NCI-H1436 (cell line): ENCODE data around the gene RBMS2.
A peak's percentile ranks its signal among the peaks of the same experiment; 100 is the strongest.

Experiments used
- DNase-seq: peaks from one replicate; lab custom pipeline; 2025; lab: John Stamatoyannopoulos, UW

Gene RBMS2

DNA sequence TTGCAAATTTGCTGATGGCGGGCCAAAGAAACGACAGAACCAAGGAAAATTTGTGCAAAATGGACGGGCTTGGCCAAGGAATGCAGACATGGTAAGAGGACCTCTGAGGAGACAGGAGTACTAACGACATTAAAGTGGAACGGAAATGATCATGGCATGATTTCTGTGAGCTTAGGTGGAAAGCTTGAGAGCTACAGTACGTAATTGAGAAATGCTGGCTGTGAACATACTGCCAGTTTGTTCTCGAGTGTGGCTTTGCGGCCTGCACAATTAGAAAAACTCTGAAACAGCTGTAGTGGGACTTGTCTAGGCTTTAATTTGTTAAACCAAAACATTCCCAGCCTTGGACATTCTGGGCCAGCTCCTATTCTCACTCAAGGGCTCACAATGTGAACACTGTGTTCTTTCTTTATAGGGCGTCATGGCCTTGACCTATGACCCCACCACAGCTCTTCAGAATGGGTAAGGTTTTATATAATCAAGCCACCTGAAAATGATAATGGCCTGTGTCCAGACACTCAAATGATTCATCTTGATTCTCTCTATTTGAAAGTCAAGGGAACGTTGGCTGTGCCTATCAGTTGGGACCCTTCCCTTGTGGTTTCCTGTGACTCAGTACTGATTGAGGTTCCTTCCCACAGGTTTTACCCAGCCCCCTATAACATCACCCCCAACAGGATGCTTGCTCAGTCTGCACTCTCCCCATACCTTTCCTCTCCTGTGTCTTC, 60.0 kb downstream of the RBMS2 start:
- DNase-seq = no peak

- no peak for DNase-seq
Observed at GRCh38 chr12:56585098-56585497, 63.5 kb downstream of the RBMS2 start.

DNA sequence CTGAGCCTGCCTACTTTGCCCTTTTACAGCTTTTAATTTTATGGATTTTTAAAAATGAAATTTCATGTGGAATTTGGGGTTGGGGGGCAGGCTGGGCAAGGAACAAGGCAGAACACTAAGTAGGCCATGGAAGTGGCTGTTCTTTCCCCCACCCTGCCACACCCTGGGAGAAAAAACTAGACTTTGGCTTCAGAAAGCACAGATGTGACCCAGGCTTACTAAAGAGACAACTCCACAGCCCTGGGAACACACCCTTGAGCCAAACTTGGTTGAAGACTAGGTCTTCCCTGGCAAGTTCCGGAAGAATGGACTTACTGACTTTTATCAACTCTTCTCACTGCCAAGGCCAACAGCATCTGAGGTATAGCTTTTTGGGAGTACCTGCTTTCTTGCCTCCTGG, 68.2 kb downstream of the RBMS2 start:
- no peak for DNase-seq

GRCh38 chr12:56590237-56590830, 68.7 kb downstream of the RBMS2 start:
- DNase-seq = no peak

DNA sequence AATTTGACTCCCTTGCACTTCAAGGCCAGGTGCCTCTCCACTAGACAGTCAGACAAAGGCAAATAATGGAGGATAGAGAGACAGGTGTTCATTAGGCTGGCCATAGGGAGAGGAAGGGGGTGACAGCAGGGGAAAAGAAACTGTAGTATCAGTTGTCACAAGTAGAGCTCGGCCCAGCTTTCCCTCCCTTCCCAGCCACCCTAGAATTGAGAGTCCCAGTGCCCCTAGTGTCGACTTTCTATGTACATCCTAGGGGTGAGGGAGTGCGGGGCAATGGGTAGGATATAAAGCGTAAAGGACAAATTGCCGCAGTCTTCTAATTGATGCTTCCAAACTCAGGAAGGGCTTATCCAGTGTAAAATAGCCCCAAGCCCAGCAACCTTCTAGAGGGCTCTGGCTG, 69.5 kb downstream of the RBMS2 start:
- DNase-seq = no peak

GRCh38 chr12:56591961-56592360, 70.3 kb downstream of the RBMS2 start:
- DNase-seq = no peak

DNA sequence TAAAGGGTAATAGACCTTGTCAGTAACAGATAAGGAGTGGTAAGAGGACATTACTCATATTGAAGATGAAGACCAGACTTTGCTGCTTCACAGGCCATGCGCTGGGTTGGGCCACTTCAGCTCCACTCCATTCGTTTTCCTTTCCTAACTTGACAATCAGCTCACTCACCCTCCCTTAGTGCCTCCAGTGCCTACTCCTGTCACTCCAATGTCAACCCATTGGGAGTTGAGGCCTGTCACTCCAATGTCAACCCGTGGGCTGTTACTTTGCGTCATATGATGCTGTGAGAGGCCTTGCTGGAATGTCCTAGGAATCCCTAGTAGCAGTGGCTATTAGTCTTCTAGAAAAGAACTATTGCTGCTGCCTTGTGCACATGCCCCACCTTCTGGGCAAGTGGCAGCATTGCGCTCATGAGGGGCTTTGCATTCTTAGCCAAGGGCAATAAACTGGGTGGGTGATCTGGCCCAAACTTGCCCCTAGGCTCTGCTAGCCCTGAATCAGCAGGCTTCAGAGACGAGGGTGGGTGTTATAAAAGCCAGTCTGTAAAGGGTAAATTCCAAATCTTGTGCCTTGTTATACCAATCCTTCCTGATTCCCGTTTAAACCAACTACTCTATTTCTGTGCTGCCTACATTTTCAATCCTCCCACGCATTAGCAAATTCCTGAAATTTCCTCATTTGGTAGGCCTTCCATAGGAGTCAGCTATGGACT, 72.4 kb downstream of the RBMS2 start:
- peak; percentile 57 for DNase-seq

DNA sequence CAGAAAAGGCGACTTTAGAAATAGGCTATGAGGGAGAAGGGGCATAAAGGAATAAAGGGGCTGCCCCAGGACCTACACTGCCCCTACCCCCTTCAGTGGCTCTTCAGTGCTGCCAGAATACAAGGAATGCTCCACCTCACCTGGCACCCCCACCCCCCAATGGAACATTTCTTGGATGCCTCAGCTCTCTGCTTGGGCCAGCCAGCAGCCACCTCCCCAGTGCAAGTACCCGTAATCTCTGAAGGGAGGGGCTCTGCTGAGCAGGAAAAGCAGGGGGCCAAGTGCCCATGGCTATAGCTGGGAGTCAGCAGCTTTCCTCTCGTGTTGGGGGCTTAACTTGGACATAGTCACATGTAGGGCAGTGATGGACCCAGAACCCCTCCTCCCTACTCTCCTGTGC, 75.2 kb downstream of the RBMS2 start:
- no peak for DNase-seq

GRCh38 chr12:56599041-56599440, 77.4 kb downstream of the RBMS2 start:
- DNase-seq = no peak

GRCh38 chr12:56599797-56600196, 78.2 kb downstream of the RBMS2 start:
- no peak for DNase-seq

DNA sequence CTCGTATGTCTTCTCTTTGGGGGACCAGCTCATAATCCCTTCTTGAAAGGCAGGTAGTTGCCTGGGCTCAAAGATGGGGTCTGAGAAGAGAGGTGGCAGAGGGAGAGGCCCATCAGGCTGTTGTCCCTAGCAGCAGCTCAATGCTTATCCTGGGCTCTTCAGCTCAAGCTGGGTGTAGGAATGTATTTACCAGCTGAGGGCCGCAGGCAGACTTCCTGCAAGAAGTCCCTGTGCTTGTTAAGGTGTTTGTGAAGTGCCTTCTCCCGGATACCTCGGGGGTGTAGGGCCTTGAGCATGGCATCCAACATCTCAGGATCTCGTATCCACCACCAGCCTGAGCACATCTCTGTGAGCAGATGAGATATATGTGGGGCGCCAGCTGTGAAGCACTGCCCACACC, 79.1 kb downstream of the RBMS2 start:
- no peak for DNase-seq

- no peak for DNase-seq
Observed at GRCh38 chr12:56601503-56601902, 79.9 kb downstream of the RBMS2 start.

- DNase-seq = no peak
Observed at GRCh38 chr12:56602239-56602638, 80.6 kb downstream of the RBMS2 start.

GRCh38 chr12:56604355-56604754, 82.7 kb downstream of the RBMS2 start:
- no peak for DNase-seq

GRCh38 chr12:56614627-56615026, 93.0 kb downstream of the RBMS2 start:
- DNase-seq = no peak

DNA sequence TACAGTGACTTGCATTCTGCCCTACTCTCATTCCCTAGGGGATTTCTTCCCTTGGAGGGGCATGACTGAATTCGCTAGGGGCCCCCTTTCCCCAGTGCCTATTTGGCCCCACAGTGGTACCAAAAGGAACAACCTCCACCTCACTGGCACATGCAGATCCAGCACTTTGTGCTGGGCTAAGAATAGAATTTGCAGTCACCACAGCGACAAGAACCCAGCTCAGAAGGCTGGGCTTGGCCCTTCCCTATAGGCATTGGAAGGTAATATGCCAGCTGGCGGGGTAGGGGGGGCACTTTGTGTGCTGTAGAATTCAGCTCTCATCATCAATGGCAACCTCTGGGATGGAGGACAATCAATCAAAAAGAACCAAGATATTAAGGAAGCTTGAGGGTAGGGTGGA, 94.6 kb downstream of the RBMS2 start:
- no peak for DNase-seq

DNA sequence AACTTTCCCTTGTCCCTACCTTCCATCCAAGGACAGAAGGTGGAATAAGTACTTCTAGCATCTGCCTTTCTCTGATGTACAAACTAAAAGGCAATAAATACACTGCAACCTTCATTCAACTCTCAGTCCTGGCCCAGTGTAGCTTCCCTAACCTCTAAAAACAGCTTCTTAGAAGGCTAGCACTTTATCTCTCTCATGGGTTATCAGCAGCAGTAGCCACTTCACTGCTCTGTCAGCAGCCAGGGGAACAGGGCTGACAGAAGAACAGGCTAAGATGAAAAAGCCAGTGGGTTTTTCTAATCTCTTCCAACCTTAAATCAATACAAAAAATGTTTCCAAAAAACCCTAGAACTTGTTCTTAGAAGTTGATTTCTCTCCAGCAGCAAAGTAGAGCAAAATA, 95.3 kb downstream of the RBMS2 start:
- no peak for DNase-seq

GRCh38 chr12:56622535-56622934, 100.9 kb downstream of the RBMS2 start:
- no peak for DNase-seq

DNA sequence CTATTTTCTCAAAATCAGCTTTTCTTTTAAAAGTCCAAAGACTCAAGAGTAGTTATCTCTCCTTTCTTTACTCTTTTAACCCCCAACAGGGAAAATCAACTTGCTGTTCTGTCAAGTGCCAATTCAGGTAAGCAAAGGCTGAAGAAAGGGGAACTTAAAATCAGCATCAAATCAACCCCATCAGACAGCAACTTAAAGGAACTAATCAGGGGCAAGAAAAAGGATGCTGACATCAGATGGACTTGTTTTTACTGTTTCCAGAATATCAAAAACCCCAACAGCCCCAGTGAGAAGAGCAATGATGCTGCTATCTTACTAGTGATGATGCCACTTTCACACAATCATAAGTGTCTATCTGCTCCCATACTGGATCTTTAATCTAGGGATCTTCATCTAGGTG, 105.1 kb downstream of the RBMS2 start:
- DNase-seq = no peak

DNA sequence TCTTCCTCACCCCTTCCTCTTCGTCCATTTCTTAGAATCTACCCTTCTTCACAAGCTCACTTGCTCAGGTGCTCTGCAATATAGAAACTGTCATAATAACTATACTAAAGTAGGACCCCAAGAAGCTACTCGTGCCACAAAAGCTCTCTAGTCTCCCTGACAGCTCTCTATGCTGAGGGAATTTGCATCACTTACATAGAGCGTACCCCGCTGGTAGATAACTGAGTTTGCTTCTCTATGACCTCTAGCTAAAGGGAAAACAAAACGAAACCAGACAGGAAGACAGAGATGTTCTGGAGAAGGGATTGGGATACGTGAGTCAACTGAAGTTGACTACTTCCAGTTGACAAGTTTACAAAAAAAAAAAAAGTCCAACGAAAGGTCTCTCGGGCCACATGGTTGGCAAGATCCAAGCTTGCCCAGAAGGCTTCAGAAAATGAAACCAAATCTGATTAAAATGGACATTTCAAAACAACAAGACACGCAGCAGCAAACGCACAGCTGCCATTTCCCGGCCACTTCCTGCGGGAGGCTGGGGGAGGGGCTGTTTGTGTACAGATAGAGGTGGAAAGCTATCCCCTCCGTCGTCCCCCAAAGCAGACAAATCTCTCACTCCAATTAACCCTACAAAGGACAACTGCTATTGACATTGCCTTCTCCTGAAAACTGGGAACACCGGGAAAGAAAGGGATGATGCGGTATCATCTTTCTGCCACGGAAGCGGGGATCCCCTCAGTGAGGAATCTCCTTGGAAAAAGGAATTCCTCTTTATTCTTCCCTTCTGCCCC, 107.2 kb downstream of the RBMS2 start:
- no peak for DNase-seq

GRCh38 chr12:56629459-56630179, 108.0 kb downstream of the RBMS2 start:
- DNase-seq = no peak

GRCh38 chr12:56630180-56630632, 108.6 kb downstream of the RBMS2 start, which contains the start of gene BAZ2A:
BAZ2A (minus strand) TSS chr12:56630326; CDS start chr12:56617530, 12,796 bp downstream.
- peak; percentile 76 for DNase-seq
